HepG2 (cell line): ENCODE measurements around the gene AZU1. TPM values are rescaled to one million over a fixed set of nuclear protein-coding genes. Genes with fewer than 3 reads are reported as not detected.

Source experiments
- ATAC-seq: fragments of 200-7000 bp; cut with Tn5 transposase; 3 replicates; pipeline ENCODE4 v1.9.1; 2020; ENCODE audit warnings: mild to moderate bottlenecking, moderate library complexity
- BruUV-seq: library from RNA; stranded (reverse); fragments of 400-500 nt; replicated peaks from 2 replicates; lab custom pipeline; 2021; lab: Mats Ljungman, UMichigan
- CTCF ChIA-PET: fragments of 300-600 bp; formaldehyde crosslinking; extraction: SDS; loops from one replicate; lab custom pipeline; 2021; ENCODE audit warnings: low total read pairs, inconsistent platforms, low intra/inter-chr PET ratio; lab: Yijun Ruan, JAX
- POLR2A ChIA-PET: fragments of 350-600 bp; sonication (Branson Sonifier 250); formaldehyde crosslinking; loops from one replicate; lab custom pipeline; 2020; ENCODE audit warnings: antibody characterized with exemption, inconsistent platforms; lab: Yijun Ruan, JAX
- DNase-seq: peaks from one replicate; pipeline ENCODE4 v3.0.0-alpha.2; 2015; ENCODE audit warnings: low spot score
- FAIRE-seq: peaks from 3 replicates; lab custom pipeline; 2011; peaks lifted over from hg19 to GRCh38; lab: Jason Lieb, UNC
- H2AFZ ChIP-seq: one replicate; pipeline ENCODE4 v1.6.1; 2011; ENCODE audit warnings: low read length, inconsistent platforms
- H3K27ac ChIP-seq: fragments of 300-600 bp; 3 replicates; pipeline ENCODE4 v1.8.0; 2011; ENCODE audit warnings: mixed run types, mild to moderate bottlenecking, mixed read lengths, low read length, inconsistent platforms; ENCODE audit not compliant: insufficient read depth; ENCODE audit errors: extremely low read length
- H3K27me3 ChIP-seq, 2 experiments: fragments of 200-600 bp in 1 of 2; 2 replicates in 1 of 2; 3 replicates in 1 of 2; pipeline versions ENCODE4 v1.6.0 to v1.8.0; 2011; ENCODE audit warnings: low read length in 2 of 2, mild to moderate bottlenecking in 2 of 2, moderate library complexity in 2 of 2, inconsistent platforms in 1 of 2; ENCODE audit not compliant: insufficient read depth in 2 of 2, control insufficient read depth in 1 of 2
- H3K36me3 ChIP-seq, 2 experiments: fragments of 200-600 bp in 1 of 2; replicated peaks in 1 of 2; 2 replicates in 1 of 2; 3 replicates in 1 of 2; pipeline versions ENCODE4 v1.5.1 to v1.8.0; 2011; ENCODE audit warnings: low read length in 2 of 2, inconsistent platforms in 1 of 2; ENCODE audit not compliant: insufficient read depth in 2 of 2, control insufficient read depth in 1 of 2
- H3K4me1 ChIP-seq: 2 replicates; pipeline ENCODE4 v1.5.1; 2012; ENCODE audit warnings: low read length, inconsistent platforms; ENCODE audit not compliant: insufficient read depth
- H3K4me2 ChIP-seq: 2 replicates; pipeline ENCODE4 v1.6.0; 2011; ENCODE audit warnings: low read depth, low read length, inconsistent platforms
- H3K4me3 ChIP-seq, 3 experiments: fragments of 200-600 bp in 1 of 3; sonication (generic), shearing (Covaris generic) in 1 of 3; replicated peaks in 1 of 3; 2 replicates each; pipeline ENCODE4 v1.5.1; 2011 to 2016; ENCODE audit warnings: low read length in 3 of 3, inconsistent platforms in 2 of 3, low read depth in 2 of 3, mild to moderate bottlenecking in 2 of 3, control low read depth in 1 of 3, mixed read lengths in 1 of 3; ENCODE audit not compliant: insufficient read depth in 1 of 3
- H3K79me2 ChIP-seq: one replicate; pipeline ENCODE4 v1.6.1; 2011; ENCODE audit warnings: low read length, inconsistent platforms; ENCODE audit not compliant: insufficient read depth
- H3K9ac ChIP-seq: 2 replicates; pipeline ENCODE4 v1.6.0; 2011; ENCODE audit warnings: mild to moderate bottlenecking, low read depth, low read length, inconsistent platforms; ENCODE audit not compliant: insufficient read depth
- H3K9me3 ChIP-seq: 2 replicates; pipeline ENCODE4 v1.5.1; 2012; ENCODE audit warnings: mild to moderate bottlenecking, low read length
- H4K20me1 ChIP-seq: 2 replicates; pipeline ENCODE4 v1.6.0; 2011; ENCODE audit warnings: inconsistent platforms, mild to moderate bottlenecking, low read length, moderate library complexity; ENCODE audit not compliant: insufficient read depth
- AGO2 ChIP-seq: fragments of 200-400 bp; formaldehyde crosslinking; optimal IDR thresholded peaks from 2 replicates; pipeline ENCODE3; 2017; ENCODE audit warnings: mild to moderate bottlenecking, low read depth, low read length, moderate library complexity
- CREM ChIP-seq, 2 experiments: sonication (generic) in 1 of 2; formaldehyde crosslinking in 1 of 2; IDR thresholded peaks; 2 replicates each; pipeline versions ENCODE4 v1.4.0 to v1.6.1; 2016 to 2020; ENCODE audit warnings: antibody characterized with exemption in 1 of 2, mild to moderate bottlenecking in 1 of 2, missing genetic modification reagents in 1 of 2
- HNF4G ChIP-seq, 2 experiments: sonication (generic) in 1 of 2; formaldehyde crosslinking in 1 of 2; IDR thresholded peaks; 2 replicates each; pipeline versions ENCODE4 v1.4.0 to v1.6.1; 2011 to 2020; ENCODE audit warnings: borderline replicate concordance in 2 of 2, low read depth in 2 of 2, mild to moderate bottlenecking in 2 of 2, low read length in 1 of 2, missing genetic modification reagents in 1 of 2, moderate library complexity in 1 of 2
- HOXA3 ChIP-seq: sonication (generic); formaldehyde crosslinking; IDR thresholded peaks from 2 replicates; pipeline ENCODE4 v1.5.0; 2020; ENCODE audit warnings: missing genetic modification reagents
- HOXD1 ChIP-seq: sonication (generic); formaldehyde crosslinking; IDR thresholded peaks from 2 replicates; pipeline ENCODE4 v1.5.0; 2020; ENCODE audit warnings: missing genetic modification reagents
- MIXL1 ChIP-seq: IDR thresholded peaks from 2 replicates; pipeline ENCODE4 v1.6.1; 2016
- NFIC ChIP-seq: IDR thresholded peaks from 2 replicates; pipeline ENCODE4 v1.6.1; 2012; ENCODE audit warnings: mild to moderate bottlenecking, low read length, inconsistent platforms
- PAWR ChIP-seq: sonication (generic); formaldehyde crosslinking; IDR thresholded peaks from 2 replicates; pipeline ENCODE4 v1.4.0; 2020; ENCODE audit warnings: missing genetic modification reagents, mild to moderate bottlenecking, borderline replicate concordance
- RBM22 ChIP-seq: fragments of 200-400 bp; formaldehyde crosslinking; optimal IDR thresholded peaks from 2 replicates; pipeline ENCODE3; 2017; ENCODE audit warnings: mild to moderate bottlenecking, low read length, moderate library complexity
- RBM39 ChIP-seq: fragments of 200-400 bp; formaldehyde crosslinking; IDR thresholded peaks from one replicate; pipeline ENCODE4 v1.6.1; 2018; ENCODE audit warnings: antibody characterized with exemption, mild to moderate bottlenecking, low read depth, low read length; ENCODE audit not compliant: poor library complexity, severe bottlenecking
- SSRP1 ChIP-seq: IDR thresholded peaks from 2 replicates; pipeline ENCODE4 v1.6.1; 2016; ENCODE audit warnings: control low read depth
- SYNCRIP ChIP-seq: fragments of 200-400 bp; formaldehyde crosslinking; IDR thresholded peaks from 2 replicates; pipeline ENCODE4 v1.6.1; 2018; ENCODE audit warnings: mild to moderate bottlenecking, low read depth, low read length; ENCODE audit not compliant: insufficient read depth
- TEAD2 ChIP-seq: sonication (generic); formaldehyde crosslinking; IDR thresholded peaks from 2 replicates; pipeline ENCODE4 v1.9.0; 2021; ENCODE audit warnings: missing genetic modification reagents
- ZBTB38 ChIP-seq: sonication (generic); formaldehyde crosslinking; IDR thresholded peaks from 2 replicates; pipeline ENCODE4 v1.5.1; 2020; ENCODE audit warnings: mild to moderate bottlenecking, missing genetic modification reagents
- ZNF550 ChIP-seq: sonication (generic); formaldehyde crosslinking; IDR thresholded peaks from 2 replicates; pipeline ENCODE4 v1.4.0; 2020; ENCODE audit warnings: mild to moderate bottlenecking, missing genetic modification reagents, borderline replicate concordance
- ZNF703 ChIP-seq: sonication (generic); formaldehyde crosslinking; IDR thresholded peaks from 2 replicates; pipeline ENCODE4 v1.5.1; 2020; ENCODE audit warnings: missing genetic modification reagents, mild to moderate bottlenecking, moderate library complexity, borderline replicate concordance
- ZNF775 ChIP-seq: sonication (generic); formaldehyde crosslinking; IDR thresholded peaks from 2 replicates; pipeline ENCODE4 v1.4.0; 2020; ENCODE audit warnings: missing genetic modification reagents, mild to moderate bottlenecking, moderate library complexity, borderline replicate concordance
- ZSCAN29 ChIP-seq: sonication (generic); formaldehyde crosslinking; conservative IDR thresholded peaks from 2 replicates; pipeline ENCODE4 v1.4.0; 2020; ENCODE audit warnings: mild to moderate bottlenecking, missing genetic modification reagents
- WGBS: methylation state at CpG from one replicate; pipeline ENCODE4 v1.1.6; 2017; ENCODE audit warnings: low lambda C conversion rate; 5-methylcytosine and 5-hydroxymethylcytosine counted together
- in situ Hi-C: cut with HindIII; loops from 2 replicates; pipeline ENCODE4 v1.10.0; 2017; ENCODE audit warnings: low pct_unique_long_range_greater_than_20kb; ENCODE audit not compliant: extremely low pct_ligation_motif_present
- intact Hi-C: fragments of 100-400 bp; cut with micrococcal nuclease; formaldehyde crosslinking; loops from one replicate; pipeline ENCODE4 v1.10.0; 2022; ENCODE audit not compliant: unreplicated experiment
- polyA plus RNA-seq, 8 experiments: library from polyadenylated mRNA; depleted of rRNA in 3 of 8; stranded (reverse) in 7 of 8; unstranded in 1 of 8; fragments of >200 nt; fragmentation: Illumina TruSeq in 4 of 8; extraction: Trizol in 4 of 8; gene quantifications; 2 replicates each; pipeline versions ENCODE4 v1.2.1 to v1.2.3, GENCODE V29; 2011 to 2016; ENCODE audit warnings: low read depth in 4 of 8, missing spikeins in 1 of 8, mixed read lengths in 1 of 8; ENCODE audit not compliant: insufficient read depth in 1 of 8
- total RNA-seq, 5 experiments: library from RNA; depleted of rRNA; stranded (reverse); fragments of >200 nt; fragmentation: Illumina TruSeq; extraction: Trizol; gene quantifications; 2 replicates each; pipeline ENCODE4 v1.2.3, GENCODE V29; 2016; ENCODE audit warnings: low read depth in 1 of 5
- TF ChIP-seq, protein P1 (sequence below): sonication (generic); formaldehyde crosslinking; IDR thresholded peaks from 2 replicates; pipeline ENCODE4 v1.4.0; 2020; ENCODE audit warnings: missing genetic modification reagents

The AZU1 gene
- total and polyA plus RNA-seq, 2 of the 13 experiments (the other 11 are each of a cell fraction or from before 2014, with no cell fraction given): not detected

DNA sequence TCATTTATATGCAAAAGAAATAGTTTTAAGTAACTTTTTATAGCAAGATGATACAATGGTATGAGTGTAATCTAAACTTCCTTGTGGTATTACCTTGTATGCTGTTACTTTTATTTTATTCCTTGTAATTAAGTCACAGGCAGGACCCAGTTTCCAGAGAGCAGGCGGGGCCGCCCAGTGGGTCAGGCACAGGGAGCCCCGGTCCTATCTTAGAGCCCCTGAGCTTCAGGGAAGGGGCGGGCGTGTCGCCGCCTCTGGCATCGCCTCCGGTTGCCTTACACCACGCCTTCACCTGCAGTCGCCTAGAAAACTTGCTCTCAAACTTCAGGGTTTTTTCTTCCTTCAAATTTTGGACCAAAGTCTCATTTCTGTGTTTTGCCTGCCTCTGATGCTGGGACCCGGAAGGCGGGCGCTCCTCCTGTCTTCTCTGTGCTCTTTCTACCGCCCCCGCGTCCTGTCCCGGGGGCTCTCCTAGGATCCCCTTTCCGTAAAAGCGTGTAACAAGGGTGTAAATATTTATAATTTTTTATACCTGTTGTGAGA is 16.1 kb upstream of the AZU1 start:
- H3K36me3 ChIP-seq: peaks cover 28 to 52% of the 10 kb centered on the region in 2 experiments; a peak in 4 of 5 replicates

DNA sequence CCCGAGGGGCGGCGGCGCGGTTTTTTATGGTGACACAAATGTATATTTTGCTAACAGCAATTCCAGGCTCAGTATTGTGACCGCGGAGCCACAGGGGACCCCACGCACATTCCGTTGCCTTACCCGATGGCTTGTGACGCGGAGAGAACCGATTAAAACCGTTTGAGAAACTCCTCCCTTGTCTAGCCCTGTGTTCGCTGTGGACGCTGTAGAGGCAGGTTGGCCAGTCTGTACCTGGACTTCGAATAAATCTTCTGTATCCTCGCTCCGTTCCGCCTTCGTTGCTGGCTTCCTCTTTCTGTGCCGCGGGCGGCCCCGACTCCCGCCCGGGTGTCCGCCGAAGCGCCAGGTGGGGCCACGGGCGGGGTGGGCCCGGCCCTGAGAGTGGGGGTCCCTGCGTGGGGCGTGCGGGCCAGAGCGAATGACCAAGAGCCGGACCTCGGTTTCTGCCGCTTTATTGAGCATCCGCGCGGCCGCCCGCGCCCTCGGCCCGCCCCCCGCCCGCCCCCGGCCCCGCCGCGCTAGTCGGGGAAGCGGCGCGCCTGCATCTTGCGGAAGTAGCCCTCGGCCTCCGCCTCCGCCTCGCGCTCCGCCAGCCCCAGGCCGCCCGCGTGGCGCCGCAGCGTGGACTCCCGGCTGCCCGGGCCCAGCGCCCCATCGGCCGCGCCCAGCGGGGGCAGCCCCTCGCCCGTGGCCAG is 15.4 kb upstream of the AZU1 start:
- Histone ChIP-seq H3K36me3 (peaks cover 22 to 46% of the 10 kb centered on the region in 2 experiments; a peak in 4 of 5 replicates), H2AFZ (no peak overlapping the region), H3K27ac (no peak overlapping the region), H3K9me3 (no peaks in the 10 kb centered on the region), H3K9ac (no peak overlapping the region), H3K4me2 (no peak overlapping the region), H3K4me1 (no peaks in the 10 kb centered on the region), H3K27me3 (no peaks in the 10 kb centered on the region), H3K79me2 (peaks cover 8% of the 10 kb centered on the region), H4K20me1 (peaks cover 38% of the 10 kb centered on the region), H3K4me3 (no peak overlapping the region)
- no peak for FAIRE-seq
- intact Hi-C loops (no loop called here), in situ Hi-C loops (no loop called here)
- CTCF ChIA-PET: no interaction called here
- 98% methylated on average over 63 of the region's 80 CpGs for WGBS
- no peak for ATAC-seq
- POLR2A ChIA-PET: no interaction called here
- no peak for DNase-seq
- BruUV-seq: no TSS peak
- no peak for TF ChIP-seq HOXA3
- TF ChIP-seq, protein P1, sequence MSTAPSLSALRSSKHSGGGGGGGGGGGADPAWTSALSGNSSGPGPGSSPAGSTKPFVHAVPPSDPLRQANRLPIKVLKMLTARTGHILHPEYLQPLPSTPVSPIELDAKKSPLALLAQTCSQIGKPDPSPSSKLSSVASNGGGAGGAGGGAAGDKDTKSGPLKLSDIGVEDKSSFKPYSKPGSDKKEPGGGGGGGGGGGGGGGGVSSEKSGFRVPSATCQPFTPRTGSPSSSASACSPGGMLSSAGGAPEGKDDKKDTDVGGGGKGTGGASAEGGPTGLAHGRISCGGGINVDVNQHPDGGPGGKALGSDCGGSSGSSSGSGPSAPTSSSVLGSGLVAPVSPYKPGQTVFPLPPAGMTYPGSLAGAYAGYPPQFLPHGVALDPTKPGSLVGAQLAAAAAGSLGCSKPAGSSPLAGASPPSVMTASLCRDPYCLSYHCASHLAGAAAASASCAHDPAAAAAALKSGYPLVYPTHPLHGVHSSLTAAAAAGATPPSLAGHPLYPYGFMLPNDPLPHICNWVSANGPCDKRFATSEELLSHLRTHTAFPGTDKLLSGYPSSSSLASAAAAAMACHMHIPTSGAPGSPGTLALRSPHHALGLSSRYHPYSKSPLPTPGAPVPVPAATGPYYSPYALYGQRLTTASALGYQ (CRISPR knock-in tag): no peak
- TF ChIP-seq TEAD2 (CRISPR knock-in tag): no peak
- no peak for TF ChIP-seq MIXL1 (CRISPR knock-in tag)
- TF ChIP-seq ZBTB38: peak; percentile 93
- no peak for TF ChIP-seq NFIC
- TF ChIP-seq RBM39: peak; percentile 44
- TF ChIP-seq SYNCRIP: no peak
- peak; percentile 23 for TF ChIP-seq AGO2
- no peak for TF ChIP-seq ZNF775 (CRISPR knock-in tag)
- TF ChIP-seq CREM (IDR thresholded peaks at IDR 0.05): no peak
- no peak for TF ChIP-seq CREM (CRISPR knock-in tag; IDR thresholded peaks at IDR 0.05)
- 0 out of 2 replicates have a peak, but pooled peaks have one; percentile 62 for TF ChIP-seq SSRP1 (CRISPR knock-in tag)
- TF ChIP-seq PAWR (CRISPR knock-in tag): no peak
- no peak for TF ChIP-seq HOXD1
- TF ChIP-seq ZSCAN29: no peak
- TF ChIP-seq RBM22: peak; percentile 97

More for the DNA sequence above, 16.1 kb upstream of the AZU1 start:
- intact Hi-C loops: no loop called here
- no peaks in the 10 kb centered on the region for H3K9me3 ChIP-seq
- H2AFZ ChIP-seq: no peak overlapping the region
- ChIA-PET CTCF (no interaction called here), POLR2A (no interaction called here)
- peaks cover 13% of the 10 kb centered on the region for H3K79me2 ChIP-seq
- DNase-seq (no peak), ATAC-seq (no peak), FAIRE-seq (no peak)
- H4K20me1 ChIP-seq: peaks cover 45% of the 10 kb centered on the region
- 95% methylated on average over 20 of the region's 20 CpGs for WGBS
- in situ Hi-C loops: no loop called here
- H3K4me2 ChIP-seq: no peak overlapping the region
- no peaks in the 10 kb centered on the region for H3K4me1 ChIP-seq
- no peak overlapping the region for H3K4me3 ChIP-seq
- TF ChIP-seq ZNF703 (CRISPR knock-in tag) (no peak), HNF4G (IDR thresholded peaks at IDR 0.05; ENCODE audit: borderline replicate concordance, low read depth, low read length) (no peak), HNF4G (CRISPR knock-in tag; IDR thresholded peaks at IDR 0.05; ENCODE audit: borderline replicate concordance, low read depth) (no peak), ZNF550 (CRISPR knock-in tag) (no peak)
- no peak overlapping the region for H3K27ac ChIP-seq
- H3K9ac ChIP-seq: no peak overlapping the region
- BruUV-seq: TSS peak; percentile 55
- H3K27me3 ChIP-seq: no peaks in the 10 kb centered on the region
